Liver (tissue), 3 donors: Measurements from ENCODE around the gene ZSWIM1.

Experiments used
- EGR1 ChIP-seq, 2 donors: IDR thresholded peaks; 2 replicates each; pipeline ENCODE4 v1.6.1; 2016 to 2018; ENCODE audit warnings: antibody characterized with exemption in 2 of 2, low read depth in 2 of 2
- GABPA ChIP-seq, 2 donors: IDR thresholded peaks in 1 of 2; conservative IDR thresholded peaks in 1 of 2; 2 replicates each; pipeline ENCODE4 v1.6.1; 2016; ENCODE audit warnings: antibody characterized with exemption in 2 of 2, mild to moderate bottlenecking in 1 of 2, moderate library complexity in 1 of 2
- HNF4A ChIP-seq, 2 donors: conservative IDR thresholded peaks; 2 replicates each; pipeline ENCODE4 v1.6.1; 2016; ENCODE audit warnings: antibody characterized with exemption in 2 of 2, mild to moderate bottlenecking in 2 of 2
- JUND ChIP-seq, 2 donors: IDR thresholded peaks; 2 replicates each; pipeline ENCODE4 v1.6.1; 2016; ENCODE audit warnings: antibody characterized with exemption in 2 of 2
- RAD21 ChIP-seq, 2 donors: IDR thresholded peaks; 2 replicates each; pipeline ENCODE4 v1.6.1; 2016; ENCODE audit warnings: antibody characterized with exemption in 2 of 2, mild to moderate bottlenecking in 2 of 2
- RXRA ChIP-seq, 2 donors: IDR thresholded peaks; 2 replicates each; pipeline ENCODE4 v1.6.1; 2017 to 2018; ENCODE audit warnings: antibody characterized with exemption in 2 of 2, mild to moderate bottlenecking in 1 of 2
- SP1 ChIP-seq: IDR thresholded peaks from 2 replicates; pipeline ENCODE4 v1.6.1; 2018; ENCODE audit warnings: antibody characterized with exemption, mild to moderate bottlenecking
- TAF1 ChIP-seq: conservative IDR thresholded peaks from 2 replicates; pipeline ENCODE4 v1.6.1; 2016; ENCODE audit warnings: antibody characterized with exemption, mild to moderate bottlenecking
- YY1 ChIP-seq: IDR thresholded peaks from 2 replicates; pipeline ENCODE4 v1.6.1; 2016; ENCODE audit warnings: antibody characterized with exemption, mild to moderate bottlenecking
- TF ChIP-seq, protein P1 (sequence below): fragments of 150-350 bp; IDR thresholded peaks from 2 replicates; pipeline ENCODE4 v1.5.1; 2017; ENCODE audit warnings: improper control_type of control experiment, low read depth, low read length; ENCODE audit not compliant: missing input control
- TF ChIP-seq, protein P2 (sequence below): IDR thresholded peaks from 2 replicates; pipeline ENCODE4 v1.6.1; 2016; ENCODE audit warnings: antibody characterized with exemption
- TF ChIP-seq, protein P3 (sequence below): IDR thresholded peaks from 2 replicates; pipeline ENCODE4 v1.6.1; 2016; ENCODE audit warnings: antibody characterized with exemption
- TF ChIP-seq, protein P4 (sequence below): IDR thresholded peaks from 2 replicates; pipeline ENCODE4 v1.6.1; 2016; ENCODE audit warnings: antibody characterized with exemption
- donor health status: healthy.
- donor health status: healthy.

DNA sequence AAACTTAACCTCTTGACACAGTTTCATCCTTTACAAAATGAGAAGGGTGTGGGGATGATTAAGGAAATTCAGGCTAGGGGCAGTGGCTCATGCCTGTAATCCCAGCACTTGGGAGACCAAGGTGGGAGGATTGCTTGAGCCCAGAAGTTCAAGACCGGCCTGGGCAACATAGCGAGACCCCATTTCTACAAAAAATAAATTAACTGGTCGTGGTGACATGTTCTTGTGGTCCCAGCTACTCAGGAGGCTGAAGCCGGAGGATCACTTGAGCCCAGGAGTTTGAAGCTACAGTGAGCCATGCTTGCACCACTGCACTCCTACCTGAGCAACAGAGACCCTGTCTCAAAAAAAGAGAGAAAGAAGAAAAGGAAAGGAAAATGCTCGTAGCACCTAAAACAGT lies 14.6 kb upstream of the ZSWIM1 start:
- TF ChIP-seq JUND (IDR thresholded peaks at IDR 0.05) (no peak), TAF1 (no peak), RAD21 (IDR thresholded peaks at IDR 0.05) (no peak), HNF4A (conservative IDR thresholded peaks at IDR 0.05) (no peak), GABPA (IDR thresholded peaks at IDR 0.05 in 1 of 2, conservative IDR thresholded peaks at IDR 0.05 in 1 of 2) (no peak), RXRA (IDR thresholded peaks at IDR 0.05) (no peak), EGR1 (IDR thresholded peaks at IDR 0.05; ENCODE audit: low read depth in 2 of 2) (no peak), YY1 (no peak), SP1 (no peak)
- TF ChIP-seq, protein P1, sequence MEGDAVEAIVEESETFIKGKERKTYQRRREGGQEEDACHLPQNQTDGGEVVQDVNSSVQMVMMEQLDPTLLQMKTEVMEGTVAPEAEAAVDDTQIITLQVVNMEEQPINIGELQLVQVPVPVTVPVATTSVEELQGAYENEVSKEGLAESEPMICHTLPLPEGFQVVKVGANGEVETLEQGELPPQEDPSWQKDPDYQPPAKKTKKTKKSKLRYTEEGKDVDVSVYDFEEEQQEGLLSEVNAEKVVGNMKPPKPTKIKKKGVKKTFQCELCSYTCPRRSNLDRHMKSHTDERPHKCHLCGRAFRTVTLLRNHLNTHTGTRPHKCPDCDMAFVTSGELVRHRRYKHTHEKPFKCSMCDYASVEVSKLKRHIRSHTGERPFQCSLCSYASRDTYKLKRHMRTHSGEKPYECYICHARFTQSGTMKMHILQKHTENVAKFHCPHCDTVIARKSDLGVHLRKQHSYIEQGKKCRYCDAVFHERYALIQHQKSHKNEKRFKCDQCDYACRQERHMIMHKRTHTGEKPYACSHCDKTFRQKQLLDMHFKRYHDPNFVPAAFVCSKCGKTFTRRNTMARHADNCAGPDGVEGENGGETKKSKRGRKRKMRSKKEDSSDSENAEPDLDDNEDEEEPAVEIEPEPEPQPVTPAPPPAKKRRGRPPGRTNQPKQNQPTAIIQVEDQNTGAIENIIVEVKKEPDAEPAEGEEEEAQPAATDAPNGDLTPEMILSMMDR: no peak
- TF ChIP-seq, protein P2, sequence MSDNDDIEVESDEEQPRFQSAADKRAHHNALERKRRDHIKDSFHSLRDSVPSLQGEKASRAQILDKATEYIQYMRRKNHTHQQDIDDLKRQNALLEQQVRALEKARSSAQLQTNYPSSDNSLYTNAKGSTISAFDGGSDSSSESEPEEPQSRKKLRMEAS: no peak
- TF ChIP-seq, protein P3, sequence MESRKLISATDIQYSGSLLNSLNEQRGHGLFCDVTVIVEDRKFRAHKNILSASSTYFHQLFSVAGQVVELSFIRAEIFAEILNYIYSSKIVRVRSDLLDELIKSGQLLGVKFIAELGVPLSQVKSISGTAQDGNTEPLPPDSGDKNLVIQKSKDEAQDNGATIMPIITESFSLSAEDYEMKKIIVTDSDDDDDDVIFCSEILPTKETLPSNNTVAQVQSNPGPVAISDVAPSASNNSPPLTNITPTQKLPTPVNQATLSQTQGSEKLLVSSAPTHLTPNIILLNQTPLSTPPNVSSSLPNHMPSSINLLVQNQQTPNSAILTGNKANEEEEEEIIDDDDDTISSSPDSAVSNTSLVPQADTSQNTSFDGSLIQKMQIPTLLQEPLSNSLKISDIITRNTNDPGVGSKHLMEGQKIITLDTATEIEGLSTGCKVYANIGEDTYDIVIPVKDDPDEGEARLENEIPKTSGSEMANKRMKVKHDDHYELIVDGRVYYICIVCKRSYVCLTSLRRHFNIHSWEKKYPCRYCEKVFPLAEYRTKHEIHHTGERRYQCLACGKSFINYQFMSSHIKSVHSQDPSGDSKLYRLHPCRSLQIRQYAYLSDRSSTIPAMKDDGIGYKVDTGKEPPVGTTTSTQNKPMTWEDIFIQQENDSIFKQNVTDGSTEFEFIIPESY: no peak
- TF ChIP-seq, protein P4, sequence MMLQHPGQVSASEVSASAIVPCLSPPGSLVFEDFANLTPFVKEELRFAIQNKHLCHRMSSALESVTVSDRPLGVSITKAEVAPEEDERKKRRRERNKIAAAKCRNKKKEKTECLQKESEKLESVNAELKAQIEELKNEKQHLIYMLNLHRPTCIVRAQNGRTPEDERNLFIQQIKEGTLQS: no peak
